GM21423 (cell line): ENCODE results near the gene SCGN.

ENCODE experiments used
- ATAC-seq: cut with Tn5 transposase; IDR thresholded peaks from one replicate; pipeline ENCODE4 v1.9.1; 2021; ENCODE audit warnings: mild to moderate bottlenecking, moderate library complexity; ENCODE audit not compliant: unreplicated experiment

The SCGN gene, protein sequence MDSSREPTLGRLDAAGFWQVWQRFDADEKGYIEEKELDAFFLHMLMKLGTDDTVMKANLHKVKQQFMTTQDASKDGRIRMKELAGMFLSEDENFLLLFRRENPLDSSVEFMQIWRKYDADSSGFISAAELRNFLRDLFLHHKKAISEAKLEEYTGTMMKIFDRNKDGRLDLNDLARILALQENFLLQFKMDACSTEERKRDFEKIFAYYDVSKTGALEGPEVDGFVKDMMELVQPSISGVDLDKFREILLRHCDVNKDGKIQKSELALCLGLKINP

DNA sequence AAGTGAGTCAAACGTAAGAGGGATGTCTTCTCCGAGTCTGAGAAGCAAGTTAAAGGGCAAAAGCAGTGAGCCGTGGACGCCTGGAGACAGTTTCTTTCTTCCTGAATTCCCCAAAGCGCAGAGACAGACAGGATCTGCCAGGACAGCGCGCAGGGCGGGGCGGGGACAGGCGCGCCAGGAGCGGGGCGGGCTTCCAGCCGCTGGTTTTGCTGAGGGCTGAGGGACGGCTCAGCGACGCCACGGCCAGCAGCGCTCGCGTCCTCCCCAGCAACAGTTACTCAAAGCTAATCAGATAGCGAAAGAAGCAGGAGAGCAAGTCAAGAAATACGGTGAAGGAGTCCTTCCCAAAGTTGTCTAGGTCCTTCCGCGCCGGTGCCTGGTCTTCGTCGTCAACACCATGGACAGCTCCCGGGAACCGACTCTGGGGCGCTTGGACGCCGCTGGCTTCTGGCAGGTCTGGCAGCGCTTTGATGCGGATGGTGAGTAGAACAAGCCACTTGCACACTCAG lies at the start of gene SCGN:
Gene SCGN, plus strand, starts transcription at position 209 of the 509 bp plus-strand sequence. Its CDS starts 189 bp downstream, at position 398.
- no peak for ATAC-seq

DNA sequence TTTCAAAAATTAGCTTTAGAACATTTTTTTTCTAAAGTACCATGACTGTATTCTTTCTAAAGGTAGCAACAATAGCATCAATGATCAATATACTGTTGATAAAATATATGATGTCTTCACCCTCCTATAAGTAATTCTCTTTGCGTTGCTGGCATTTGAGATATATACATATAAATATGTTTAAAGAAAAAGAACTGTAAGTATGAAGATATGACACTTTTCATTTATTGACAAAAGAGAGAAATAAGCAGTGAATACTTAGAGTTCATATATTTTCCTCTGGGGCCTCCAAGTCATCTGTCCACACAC lies 49.4 kb upstream of the SCGN start:
- ATAC-seq, result no peak

DNA sequence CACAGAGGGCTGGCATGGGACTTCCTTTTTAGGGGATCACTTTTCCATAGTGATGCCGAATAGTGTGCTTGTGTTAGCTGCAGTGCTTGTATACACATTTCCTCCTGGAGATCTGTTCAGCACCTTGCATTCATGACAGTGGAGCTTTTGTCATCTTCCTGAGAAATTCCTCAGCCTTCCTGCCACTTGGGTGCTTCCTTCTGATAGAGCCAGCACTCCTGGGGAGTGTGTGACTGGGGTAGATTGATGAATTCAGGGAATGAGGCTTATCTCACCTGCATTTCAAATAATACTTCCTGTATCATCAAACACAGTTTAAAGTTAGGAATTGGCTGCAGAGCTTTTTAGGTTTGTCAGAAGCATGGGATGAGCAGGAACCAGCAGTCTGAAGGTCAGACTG lies 48.8 kb upstream of the SCGN start:
- no peak for ATAC-seq

DNA sequence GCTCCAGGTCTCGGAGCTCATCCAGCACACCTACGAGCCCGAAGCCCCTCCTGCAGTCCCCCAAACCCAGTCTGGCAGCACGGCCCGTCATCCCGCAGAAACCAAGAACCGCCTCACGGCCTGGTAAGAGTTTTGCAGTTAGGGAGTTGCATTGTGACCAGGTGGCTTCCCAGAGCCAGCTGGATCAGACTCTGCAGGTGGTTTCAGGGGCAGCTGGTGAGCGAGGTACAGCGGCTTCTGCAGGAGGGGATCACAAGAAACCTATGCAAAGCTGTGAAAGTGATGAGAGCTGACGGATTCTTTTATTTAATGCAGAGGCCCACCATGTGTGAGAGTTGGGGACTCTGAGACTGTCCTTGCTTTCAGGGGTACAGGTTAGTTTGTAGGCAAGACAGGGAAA lies 45.9 kb upstream of the SCGN start:
- no peak for ATAC-seq

DNA sequence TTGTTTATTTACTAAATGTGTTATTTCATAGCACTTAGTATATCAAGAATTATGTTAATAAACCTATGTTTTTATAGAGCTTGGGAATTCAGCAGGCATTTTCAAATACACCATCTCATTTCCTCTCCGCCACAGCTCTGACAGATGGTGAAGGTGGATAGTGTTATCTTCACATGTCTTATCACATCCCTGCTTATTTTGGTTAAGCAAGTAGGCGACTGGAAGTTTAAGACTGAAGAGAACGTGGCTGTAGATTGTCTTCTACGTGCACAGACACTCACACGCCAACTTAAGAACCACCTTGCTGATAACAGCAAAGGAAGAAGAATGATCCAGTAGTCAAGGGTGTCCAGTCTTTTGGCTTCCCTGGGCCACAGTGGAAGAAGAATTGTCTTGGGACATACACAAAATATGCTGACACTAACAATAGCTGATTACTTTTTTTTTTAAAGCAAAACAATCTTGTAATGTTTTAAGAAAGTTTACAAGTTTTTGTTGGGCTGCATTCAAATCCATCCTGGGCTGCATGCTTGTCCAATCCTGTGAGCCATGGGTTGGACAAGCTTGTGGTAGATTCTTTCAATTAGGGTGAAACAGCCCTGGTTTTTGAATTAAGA lies 43.3 kb upstream of the SCGN start:
- ATAC-seq, result no peak

DNA sequence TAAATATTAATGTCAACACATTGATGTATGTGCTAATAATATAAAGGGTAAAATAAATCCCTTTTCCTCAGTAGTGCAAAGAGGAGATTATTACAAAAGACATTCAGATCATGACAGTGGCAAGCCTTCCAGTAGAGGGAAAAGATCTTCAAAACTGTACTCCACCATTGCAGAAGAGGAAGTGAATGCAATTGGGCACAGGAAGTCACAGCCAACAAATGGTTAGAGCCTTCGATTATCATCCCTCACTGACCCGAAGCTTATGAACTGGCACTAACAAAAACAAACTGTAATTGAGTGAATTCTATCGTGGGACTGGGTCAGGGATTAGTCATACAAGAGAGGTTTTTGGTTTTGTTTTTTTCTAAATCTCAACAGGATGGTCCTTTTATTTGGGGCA lies 39.3 kb upstream of the SCGN start:
- ATAC-seq, result no peak

DNA sequence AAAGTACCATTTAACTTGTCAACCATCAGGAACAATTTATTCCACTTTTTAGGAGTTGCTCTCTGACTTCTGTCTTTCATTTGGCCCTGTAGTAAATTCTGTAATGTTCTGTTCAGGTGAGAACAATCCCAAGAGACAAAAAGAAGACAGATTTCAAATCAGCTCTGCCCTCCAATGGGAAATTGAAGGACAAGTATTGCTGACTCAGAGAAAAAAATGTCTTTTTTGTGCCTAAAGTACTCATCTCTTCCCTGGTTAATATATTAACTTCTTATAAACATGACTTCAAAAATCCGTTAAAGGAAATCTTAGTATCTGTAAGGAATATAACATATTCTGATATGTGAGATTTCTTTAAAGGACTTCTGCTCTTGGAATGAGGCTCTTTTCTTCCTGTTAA lies 38.6 kb upstream of the SCGN start:
- ATAC-seq, result no peak

DNA sequence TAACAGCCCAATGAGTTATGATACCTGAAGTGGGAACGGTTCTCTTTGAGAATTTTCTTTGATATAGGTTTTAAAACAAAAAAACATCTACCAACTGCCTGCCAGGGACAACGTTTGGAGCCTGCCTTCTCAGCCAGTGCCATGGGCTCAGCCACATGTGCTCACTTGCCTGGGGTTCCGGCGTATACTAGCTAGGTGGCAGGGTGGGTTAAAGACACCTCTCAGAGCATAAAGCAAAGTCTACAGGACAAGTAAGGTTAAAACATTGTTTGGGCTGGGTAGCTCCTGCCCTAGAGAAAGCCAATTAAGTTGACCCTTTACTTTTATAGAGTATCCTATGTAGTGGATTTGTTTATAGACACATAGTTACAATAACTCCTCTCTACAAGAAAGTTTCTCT lies 38.0 kb upstream of the SCGN start:
- ATAC-seq, result no peak

DNA sequence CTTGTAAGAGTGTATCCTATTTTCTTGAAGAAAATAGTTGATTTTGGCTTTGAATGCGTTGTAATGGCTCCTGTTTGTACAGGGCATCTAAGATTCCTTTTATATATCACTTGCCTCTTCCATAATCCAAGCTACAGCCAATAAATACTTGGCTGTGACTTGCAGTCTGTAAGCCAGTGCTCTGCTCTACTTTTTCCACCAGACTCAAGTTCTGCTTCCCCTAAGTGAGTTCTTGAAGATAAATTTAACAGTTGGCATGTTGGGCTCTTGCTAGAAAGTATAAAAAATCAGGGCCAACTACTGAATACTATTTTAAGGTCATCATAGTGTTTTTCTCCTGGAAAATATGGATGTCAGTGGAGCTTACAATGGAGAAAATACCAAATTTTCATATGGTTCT lies 36.5 kb upstream of the SCGN start:
- no peak for ATAC-seq

DNA sequence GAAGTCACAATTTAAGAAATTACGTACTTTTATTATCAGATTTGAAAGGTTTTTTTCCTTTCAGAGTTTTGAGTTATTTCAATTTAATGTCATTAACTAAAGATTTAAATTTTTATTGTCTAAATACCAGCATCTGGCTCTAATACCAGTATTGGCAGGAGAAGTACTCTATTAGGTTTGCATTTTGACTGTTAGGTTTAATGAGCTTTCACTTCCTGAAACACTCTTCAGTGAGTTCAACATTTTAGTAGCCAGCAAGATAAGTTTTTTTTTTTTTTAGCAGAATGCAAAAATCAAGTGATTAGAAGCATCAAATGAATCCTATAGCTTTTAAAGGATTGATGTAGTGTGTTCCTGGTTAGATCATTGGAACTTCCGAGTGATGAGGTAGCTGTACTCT lies 34.0 kb upstream of the SCGN start:
- ATAC-seq, result no peak

DNA sequence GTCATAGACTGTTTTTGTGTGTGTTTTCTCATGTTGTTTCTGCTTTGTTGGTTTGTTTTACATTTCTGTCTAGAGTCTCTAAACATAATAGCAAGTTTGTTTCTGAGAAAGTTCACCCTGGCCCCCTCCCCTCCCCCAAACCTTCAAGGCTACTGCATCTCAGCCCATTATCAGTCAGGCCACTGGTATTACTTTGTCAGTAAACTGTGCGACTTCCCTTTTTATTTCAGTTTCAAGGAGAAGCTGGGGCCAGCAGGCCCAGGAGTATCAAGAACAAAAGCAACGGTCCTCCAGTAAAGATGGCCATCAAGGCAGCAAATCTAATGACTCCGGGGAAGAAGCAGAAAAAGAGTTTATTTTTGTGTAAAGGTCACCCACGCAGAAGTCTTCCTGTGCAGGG lies 32.8 kb upstream of the SCGN start:
- no peak for ATAC-seq

DNA sequence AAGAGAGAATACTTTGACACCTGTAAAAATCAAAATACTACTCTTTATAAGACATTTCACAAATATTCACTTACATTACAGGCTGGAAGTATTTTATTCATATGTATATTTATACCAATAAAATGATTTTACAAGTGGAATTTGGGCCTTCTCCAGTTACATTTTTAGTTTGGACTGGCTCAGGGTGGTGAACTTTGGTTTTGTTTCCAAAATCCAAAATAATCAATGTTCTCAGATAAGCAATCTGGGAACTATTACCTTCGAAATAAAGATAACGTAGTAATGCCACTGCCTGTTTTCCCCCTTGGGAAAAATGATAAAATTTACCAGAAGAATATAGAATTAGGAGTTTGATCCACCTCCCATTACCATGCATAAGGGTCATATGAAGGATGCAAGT lies 31.6 kb upstream of the SCGN start:
- ATAC-seq, result no peak

DNA sequence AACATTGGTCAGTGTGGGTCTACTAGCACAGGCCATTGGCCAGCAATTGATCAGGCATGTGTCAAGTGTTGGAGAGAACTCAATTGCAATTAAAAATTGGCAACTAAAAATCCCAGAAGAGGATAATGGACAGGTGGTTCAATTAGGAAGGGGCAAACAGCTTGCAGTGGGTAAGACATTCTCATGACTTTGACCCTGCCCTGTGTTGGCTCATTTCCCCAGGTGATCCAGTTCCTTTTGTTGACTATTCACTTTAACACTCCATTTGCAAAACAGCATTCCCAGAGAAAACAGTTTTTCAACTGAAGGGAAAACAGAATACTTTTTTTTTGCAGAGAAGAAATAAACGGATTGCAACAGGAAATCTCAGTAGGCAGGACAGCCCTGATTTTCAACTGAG lies 28.9 kb upstream of the SCGN start:
- no peak for ATAC-seq

DNA sequence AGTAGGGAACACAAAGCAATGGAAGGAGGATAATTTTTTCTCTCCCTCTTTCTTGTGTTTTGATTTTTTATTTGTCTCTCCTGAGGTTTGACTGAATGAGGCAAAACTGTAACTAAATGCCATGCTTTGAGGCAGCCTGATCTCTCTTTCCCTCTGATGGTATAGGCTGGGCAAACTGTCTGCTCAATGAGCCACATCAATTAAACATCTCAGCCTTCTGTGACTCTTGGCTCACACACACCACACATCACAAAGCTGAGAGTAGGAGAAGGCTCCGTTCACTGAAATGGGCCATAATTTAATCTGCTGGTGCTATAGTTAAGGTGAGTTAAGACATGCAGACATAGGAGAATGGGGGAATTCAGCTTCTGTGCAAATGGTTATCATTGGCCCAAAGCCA lies 28.1 kb upstream of the SCGN start:
- ATAC-seq, result no peak

DNA sequence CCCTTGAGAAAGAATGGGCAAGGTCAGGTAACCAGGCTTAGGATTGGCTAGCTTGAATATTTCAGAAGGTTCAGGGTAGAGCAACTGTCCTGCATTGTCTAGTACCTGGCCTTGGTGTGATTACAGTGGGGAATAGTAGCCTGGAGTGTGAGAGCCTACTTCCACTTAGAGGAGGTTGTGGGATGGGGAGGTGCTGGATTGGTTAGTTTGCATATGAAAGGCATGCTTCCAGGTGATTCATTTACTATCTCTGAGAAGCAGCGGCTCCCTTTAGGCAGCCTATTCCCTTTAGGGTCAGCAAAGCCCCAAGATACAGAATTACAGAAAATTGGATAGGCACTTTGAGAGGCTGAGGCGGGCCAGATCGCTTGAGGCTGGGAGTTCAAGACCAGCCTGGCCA lies 25.0 kb upstream of the SCGN start:
- no peak for ATAC-seq

DNA sequence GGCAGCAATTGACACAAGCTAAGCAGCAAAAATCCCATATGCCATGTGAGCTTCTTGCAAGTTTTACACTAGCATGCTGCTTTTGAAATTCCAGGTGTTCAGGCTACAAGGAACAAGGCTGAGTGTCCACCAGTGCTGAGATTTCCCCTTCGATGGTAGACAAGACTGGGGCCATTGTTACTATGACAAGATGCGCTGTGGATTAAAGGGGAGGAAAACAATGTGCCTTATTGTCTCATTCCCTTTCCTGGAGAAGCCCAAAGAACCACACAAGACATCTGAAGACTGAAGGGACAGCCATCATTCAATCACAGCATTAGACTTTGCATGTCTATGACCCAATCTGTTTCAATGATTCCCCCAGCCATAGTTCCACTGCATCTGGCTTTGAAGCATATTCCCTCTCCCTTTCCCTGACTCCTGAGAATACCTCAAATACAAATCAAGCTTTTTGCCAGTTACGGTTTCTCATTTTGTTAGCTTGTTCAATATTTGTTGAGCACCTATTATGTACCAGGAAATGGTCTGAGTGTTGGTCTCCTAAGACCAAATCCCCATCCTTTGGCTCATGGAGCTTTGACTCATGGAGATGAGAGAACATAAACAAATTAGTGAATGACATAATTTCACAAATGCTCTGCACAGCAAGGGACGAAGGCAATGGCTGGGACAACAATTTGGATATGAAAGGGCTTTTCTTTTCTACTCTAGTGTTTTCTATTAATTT lies 23.4 kb upstream of the SCGN start:
- ATAC-seq, result no peak

DNA sequence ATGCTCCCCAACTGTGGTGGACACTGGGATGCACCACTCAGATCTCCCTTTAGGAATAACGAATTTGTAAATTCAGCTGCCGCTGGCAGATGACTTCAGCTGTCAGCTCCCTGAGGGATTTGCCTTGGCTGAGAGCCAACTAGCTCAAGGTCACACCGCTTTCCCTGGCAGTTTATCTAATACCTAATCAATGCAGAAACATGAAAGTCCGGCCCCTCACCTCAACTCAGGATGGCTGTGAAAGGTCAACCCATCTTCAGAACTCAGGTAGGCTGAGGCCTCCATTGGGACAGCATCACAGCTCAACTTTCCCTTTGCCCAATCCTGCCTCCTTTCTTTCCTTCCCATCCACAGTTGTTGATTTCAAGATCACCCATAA lies 22.8 kb upstream of the SCGN start:
- no peak for ATAC-seq

DNA sequence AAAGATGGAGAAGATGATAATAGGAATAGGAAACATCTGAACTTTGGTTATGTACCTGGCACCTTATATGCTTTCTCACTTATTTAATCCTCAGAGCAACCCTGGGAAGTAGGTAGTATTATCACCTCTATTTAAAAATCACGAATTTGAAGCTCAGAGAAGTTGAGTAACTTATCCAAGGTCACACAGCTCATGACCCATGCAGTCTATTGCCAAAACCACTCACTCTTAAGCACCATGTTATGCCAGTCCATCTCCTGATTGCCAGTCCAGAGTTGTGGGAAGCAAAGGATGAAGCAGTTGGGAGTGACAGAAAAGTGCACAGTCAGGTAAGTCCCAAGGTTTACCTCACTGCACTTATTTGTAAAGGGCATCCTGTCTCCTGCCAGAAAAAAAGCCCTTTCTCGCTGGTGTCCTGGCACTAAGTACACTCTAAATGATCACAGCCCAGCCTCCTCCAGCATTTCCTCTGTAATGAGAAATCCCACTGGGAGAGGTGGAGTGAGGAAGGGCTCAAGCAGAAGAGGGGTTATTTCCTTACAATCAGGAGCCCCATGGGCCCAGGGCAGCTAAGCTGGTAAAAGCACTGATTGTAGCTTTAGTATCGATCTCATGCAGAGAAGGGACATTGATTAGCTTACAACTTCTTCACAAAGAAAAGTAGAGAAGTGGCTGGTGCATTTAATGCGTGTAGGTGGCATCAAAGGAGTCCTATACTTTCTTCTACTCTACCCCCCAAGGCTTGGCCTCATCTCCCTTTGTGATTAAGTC lies 21.3 kb upstream of the SCGN start:
- ATAC-seq, result no peak

DNA sequence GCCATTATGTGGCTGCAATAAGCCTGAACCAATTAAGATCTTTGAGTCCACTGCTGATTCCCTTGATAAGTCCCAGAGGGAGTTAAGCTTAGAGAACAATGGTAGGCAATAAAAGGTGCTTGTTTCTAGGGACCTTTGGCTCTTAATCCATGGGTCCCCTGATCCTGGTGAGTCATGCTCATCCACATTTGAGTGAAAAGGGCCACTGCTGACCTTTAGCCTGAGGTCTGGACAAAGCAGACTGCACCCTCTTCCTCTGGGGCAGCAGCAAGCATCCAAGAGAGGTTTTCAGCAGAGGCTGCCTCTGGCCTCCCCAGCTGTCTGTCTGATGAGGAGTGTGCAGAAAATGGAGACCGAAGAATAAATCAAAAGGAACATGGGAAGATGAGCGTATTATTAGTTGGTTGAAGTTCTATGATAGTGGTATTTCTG lies 16.1 kb upstream of the SCGN start:
- no peak for ATAC-seq

DNA sequence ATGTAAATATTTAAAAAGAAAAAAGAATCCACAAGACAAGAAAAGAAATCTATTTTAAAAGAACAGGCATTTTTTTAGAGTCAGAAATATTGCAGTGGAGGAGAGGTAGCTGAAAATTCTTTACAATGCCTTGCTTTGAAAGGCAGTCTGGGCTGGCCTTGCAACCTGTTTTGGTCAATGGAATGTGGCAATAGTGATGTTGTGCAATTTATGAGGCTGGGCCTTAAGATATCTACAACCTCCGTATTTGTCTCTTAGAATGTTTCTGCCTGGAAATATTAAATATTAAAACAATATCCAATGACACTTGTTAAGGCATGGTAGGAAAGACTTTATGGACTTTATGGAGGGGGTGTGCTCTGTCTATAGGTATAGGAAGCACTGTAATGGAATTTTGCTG lies 14.8 kb upstream of the SCGN start:
- no peak for ATAC-seq

DNA sequence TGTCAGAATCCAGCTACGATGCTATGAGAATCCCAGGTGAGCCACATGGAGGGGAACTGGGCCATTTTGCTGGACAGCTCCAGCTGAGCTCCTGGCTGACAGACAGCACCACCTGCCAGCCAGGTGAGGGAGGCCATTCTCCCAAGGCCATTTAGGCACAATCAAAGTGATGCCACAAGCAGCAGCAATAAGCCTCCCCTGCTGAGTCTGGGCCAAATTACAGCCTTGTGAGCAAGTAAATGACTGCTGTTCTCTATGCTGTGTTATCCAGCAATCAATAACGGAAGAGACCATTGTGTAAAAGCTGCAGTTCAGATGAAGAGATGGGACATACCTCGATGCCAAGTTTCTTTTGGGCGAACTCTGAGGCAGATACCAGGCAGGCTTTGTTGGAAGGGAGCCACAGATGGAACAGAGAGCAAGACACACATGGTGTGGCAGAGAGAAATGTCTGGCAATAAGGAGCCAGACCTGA lies 14.0 kb upstream of the SCGN start:
- no peak for ATAC-seq
